GM19193 (cell line): ENCODE measurements around the gene PLD5.

ENCODE experiments used
- POLR2A ChIP-seq: IDR thresholded peaks from 4 replicates; pipeline ENCODE4 v1.6.1; 2011; ENCODE audit not compliant: insufficient read depth, insufficient read length; ENCODE audit errors: extremely low read depth

Gene PLD5

DNA sequence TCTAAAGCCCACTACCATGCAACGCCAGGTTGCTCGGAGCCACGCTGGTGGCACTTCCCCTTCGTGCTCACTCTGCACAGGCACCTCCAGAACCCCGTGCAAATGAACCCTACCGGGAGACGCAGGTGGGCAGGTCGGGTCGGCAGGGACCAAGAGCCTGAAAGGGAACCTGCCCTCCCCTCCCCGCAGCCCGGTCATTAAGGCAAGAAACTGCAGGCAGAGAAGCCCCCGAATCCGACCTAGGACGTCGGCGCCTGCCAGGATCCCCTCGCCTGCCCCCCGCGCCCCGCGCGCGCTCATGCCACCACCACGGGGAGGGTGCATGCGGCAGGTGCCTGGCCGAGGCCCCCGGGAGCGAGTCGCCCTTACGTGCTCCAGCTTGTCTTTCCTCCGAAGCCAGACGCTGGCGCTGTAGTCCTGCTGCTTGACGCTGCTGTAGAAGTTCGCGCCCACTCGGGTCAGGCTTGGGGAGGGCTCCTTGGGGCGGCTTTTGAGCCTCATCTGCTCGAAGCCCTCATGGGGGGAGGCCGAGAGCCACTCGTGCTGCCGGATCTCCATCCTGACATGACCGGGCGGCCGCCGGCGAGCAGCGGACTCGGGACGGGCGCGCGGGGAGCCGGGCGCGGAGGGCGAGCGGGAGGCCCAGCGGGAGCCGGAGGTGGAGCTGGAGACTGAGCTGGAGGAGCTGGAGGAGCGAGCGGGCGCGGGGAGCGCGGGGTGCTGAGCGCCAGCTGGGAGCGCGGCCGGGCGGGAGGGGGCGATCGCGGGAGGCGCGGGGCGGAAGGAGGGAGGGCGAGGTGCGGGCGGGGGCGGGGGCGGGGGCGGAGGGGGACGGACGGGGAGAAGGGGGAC, 552 bp downstream of the PLD5 start:
- TF ChIP-seq POLR2A = no peak

DNA sequence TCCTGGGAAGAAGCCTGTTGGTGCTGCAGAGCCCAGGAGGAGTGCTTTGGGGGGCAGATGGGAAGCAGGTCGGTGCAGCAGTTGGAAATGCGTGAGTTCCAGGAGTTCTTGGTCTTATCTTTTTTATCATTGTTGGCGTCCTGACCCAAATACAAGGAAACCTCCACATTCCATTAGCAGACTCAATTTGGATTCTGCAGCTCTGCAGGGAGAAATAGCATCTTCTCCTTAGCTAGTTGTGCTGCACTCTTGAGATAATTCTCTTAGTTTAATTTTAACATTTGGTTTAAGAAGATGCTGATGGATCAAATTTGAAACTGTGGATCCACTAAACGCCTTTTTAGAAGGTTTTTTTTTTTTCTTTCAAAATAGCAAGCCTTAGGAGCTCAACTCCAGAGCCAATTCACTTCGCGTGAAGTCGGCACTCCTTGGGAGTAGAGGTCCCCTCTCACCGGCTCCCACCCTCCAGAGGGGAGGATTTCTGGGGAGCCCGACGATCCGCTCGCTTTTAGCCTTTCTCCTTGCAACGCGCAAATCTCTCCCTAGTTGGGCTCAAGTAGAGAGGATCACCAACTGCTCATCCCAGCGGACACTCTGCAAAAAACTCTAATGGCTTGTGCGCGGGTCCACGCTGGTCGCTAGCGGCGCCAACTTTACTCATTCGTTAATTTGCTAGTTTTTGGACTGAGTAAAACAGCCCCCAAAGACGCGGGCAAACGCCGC, 1.3 kb downstream of the PLD5 start:
- TF ChIP-seq POLR2A = no peak

DNA sequence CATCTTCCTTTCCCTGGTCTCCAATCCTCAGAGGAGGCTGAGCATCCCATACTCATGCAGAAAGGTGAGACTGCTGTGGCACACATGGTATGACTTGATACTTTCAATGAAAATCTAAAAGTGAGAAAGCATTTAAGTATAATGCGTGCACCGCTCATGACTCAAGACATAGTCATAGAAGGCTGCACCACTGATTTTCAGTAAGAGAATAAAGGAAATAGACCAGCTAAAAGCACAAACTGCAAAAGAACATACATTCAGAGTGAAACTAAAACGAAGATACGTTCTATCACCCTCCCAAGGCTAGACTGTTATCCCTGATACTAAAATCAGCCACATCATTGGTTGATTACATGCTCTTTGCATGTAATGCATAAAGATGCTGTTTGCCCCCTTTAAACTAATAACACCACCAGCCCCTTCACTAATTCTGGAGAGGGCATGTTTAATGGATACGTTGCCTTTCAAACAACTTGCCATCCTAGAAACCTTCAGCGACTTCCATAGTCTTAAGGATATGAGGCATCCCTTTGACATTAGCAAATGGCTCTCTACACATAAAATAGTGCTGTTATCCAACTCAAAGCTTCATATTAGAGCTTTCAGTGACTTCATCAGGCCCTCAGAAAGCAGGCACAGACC, 2.1 kb downstream of the PLD5 start:
- TF ChIP-seq POLR2A = no peak

DNA sequence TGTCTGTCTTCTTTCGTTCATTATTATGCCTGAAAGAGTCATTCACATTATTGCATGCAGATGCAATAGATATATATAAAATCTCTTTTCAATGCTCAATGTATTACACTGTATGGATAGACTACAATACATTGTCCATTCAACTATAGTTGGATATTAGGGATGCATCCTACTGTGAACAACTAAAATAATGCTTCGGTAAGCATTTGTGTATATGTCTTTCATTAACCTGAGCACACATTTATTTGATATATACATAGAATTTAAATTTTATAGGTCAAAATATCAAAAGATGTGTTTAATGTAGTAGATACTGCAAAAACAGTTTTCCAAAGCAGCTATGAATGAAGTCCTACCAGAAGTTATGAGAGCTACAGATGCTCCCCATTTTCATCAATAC, 8.9 kb downstream of the PLD5 start:
- no peak for TF ChIP-seq POLR2A

DNA sequence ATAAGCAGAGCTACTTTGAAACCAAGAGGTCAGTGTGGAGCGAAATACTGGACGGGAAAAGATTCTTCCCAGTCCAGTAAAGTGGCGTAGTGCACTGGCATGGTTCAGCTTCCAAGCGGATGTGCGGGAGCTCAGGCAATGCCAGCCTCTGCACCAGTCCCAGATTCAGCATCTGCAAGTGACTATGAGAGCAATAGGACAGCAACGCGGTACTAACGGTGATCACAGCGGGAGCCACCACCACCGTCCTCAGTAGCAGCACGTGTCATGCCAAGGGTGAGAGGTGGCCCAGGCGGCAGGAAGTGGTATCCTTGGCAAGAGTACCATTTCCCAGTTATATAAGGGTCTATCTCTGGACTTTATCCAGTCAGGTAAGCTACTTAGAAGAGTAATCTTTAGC, 17.8 kb downstream of the PLD5 start:
- TF ChIP-seq POLR2A = no peak

DNA sequence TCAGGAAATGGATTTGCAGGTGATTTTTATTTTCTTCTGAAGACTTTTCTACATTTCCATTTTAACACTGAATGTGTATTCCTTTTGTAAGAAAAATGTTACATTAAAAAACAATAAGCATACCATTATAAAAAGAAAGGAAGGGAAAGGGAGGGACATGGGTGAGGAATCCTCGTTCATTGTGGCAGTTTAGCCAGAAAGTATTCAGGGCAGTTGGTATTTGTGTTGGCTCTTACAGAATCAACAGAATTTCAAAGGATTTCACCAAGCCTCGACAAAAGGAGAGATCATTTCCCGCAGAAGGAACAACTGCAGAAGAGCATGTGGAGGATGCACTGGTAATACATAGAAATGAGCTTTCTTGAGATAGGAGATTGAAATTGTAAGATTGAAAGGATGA, 35.0 kb downstream of the PLD5 start:
- TF ChIP-seq POLR2A = no peak

DNA sequence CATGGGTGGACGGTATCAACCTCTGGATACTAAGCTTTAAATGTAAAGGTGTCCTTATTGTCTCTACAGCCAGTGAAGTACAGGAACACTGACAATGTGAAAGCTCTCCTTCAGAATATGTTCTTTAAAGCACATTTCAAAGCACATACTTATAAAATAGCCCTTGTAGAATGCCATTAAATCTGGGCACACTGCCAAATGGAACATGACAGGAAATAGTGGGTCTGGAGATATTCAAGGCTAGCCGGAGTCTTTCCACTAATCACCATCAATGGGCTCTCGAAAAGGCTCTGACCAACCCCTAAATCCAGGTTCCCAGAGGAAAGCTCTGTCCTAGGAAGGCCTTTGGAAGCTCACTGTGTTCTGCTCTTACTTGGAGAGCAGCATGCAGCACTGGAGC, 46.6 kb downstream of the PLD5 start:
- TF ChIP-seq POLR2A = no peak

DNA sequence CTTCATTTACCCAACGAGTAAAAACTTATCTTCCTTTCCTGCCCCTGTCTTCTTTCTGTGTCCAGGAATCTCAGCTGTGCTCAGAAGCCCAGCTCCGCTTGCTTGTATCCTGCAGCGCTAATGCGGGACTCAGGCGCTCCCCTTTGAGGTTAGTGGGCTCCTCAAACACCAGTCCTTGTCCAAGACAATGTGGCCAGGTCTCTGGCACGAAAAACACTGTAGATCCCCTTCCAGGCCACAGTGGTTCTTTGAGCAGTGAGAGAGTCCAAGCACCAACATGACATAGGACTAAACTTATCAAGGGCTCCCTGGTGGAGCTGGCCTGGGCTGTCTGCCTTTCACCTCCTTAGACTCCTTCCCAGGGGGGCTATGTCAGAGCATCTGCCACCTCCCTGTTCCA, 53.7 kb downstream of the PLD5 start:
- TF ChIP-seq POLR2A = no peak

DNA sequence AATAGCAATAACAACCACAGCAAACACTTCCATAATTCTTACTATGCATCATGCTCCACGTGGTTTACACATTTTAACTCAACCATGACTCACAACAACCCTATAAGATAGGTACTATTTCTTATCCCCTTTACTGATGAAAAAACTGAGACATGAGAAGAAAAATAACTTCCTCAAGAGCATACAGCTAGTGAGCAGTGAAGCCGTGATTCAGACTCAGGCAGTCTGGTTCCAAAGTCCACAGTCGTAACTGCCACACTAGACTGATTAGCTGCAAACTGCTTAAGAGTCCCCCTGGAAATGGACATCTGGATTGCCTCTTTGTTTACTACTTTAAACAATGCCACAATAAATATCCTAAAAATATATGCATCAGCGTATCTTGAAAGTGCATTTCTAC, 55.7 kb downstream of the PLD5 start:
- TF ChIP-seq POLR2A = no peak

DNA sequence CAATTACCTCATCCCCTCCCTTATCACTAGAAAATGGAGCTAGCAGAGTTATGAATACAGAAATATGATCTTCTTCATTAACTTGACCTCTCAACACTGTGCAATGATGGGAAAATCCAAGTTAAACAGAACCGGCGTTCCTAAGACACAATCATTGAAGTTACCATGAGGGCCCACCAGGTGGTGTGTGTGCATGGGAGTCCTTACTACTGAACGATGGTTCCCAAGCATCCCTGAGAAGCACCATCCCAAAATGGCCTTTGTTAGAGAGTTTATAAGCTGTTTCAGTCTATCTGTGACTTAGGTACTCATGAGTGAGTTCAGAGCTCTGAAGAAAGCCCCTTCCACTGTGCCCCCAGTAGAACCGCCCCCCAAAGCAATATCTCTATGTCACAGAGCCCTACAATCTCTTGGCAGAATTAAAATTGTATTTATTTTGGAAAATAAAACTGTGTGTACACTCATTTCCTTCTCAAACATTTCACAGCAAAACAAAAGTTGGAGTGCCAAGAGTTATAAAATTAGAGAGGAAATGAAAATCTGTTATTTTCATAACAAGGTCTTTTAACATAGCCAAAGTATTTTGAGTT, 56.8 kb downstream of the PLD5 start:
- TF ChIP-seq POLR2A = no peak

DNA sequence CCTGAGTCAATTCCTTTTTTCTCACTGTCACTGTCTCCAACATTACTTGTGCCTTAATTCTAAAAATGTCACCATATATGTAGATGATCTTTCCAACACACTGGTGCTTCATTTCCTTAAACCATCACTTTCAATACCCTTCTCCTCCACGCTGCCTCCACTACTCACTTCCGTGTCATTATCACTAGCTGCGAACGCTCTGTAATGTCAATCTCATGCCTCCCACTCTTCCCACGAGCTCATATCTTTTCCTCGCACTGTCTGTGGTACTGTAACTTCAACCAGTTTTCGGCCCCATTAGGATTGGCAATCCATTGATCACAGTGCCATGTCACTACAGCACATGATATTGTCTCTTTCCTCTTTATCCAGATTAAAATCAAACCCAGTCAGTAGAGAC, 61.6 kb downstream of the PLD5 start:
- TF ChIP-seq POLR2A = no peak

DNA sequence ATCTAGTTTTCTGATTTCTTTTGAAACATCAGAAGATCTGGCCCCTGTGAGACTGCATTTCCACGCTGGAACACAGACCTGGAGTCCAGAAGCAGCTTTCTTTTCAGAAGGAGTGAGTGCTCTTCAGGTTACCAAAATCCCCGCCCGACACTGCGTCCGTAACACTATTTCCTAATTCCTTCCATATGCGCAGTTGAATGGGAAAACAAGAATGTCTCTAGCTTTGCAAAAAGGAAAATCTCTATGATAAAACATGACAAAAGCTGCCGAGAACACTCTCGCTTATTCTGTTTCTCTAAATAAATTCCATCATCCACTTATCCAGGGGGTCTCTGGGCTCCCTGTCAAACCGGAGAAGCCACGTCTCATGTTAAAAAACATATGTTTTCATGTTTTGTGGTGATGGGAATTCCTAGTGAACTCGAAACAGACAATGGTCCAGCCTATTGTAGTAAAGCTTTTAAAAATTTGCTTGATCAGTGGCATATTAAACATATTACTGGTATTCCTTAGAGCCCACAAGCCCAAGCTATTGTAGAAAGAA, 67.7 kb downstream of the PLD5 start:
- no peak for TF ChIP-seq POLR2A

DNA sequence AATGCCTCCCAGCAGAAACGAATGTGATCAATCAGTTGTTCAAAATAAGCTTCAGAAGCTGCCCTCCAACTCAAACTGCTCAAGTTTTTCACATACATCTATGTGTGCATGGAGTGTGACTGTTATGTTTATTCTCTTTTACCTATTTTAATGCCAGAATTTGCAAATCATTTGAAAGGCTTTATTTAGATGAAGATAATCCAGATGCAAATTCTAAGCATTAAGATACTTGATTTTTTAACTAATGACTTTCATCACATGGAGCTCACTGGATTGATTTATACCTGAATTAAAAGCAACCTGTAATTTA, 69.5 kb downstream of the PLD5 start:
- no peak for TF ChIP-seq POLR2A

DNA sequence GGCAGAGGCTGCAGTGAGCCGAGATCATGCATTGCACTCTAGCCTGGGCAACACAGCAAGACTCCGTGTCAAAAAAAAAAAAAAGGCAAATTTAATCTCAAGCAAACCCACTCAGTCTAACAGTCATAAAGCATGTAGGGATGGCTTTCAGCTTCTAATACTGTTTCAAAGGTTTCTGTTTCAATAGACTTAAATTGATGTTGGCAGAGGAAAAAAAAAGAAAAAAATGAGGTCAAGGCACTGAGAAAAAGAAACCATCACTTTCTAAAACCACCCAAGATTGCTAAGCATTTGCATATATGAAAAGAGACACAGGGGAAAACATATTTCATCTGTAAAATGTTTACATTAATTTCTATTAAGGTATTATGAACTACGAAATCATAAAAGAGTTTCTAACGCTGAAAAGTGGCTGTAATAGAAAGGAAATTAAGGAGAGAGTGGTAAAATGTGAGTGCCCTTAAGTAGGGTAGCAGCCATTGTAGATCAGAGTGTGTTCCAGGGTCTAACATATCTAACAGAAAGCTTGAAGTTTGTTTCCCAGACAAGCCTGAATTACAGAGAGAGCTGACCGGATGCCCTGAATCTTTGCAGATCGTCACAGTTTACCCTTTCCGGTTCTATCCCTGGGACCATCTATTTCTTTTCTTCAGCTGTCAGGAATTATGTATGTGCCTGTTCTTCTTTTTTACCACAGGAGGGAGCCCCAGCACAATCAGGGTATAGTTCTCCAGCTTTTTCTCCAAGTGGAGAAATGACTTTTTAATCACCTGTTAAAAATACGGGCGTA, 70.0 kb downstream of the PLD5 start:
- TF ChIP-seq POLR2A = no peak
